Activated T-helper 9 cell treated with anti-CD3 and anti-CD28 coated beads, Interleukin-2, amount 50 U/mL, for 16 hours (primary cell): ENCODE results near the gene ADCK1.
"Not testable (repeated sequence)": the region's sequence is repeated elsewhere in the genome, so short reads cannot be mapped to it uniquely, and the experiment has no call there.

Experiments
- DNase-seq: peaks from one replicate; pipeline ENCODE4 v3.0.0-alpha.2; 2020; ENCODE audit warnings: low read depth

The ADCK1 gene

GRCh38 chr14:77950371-77951063 is 150.6 kb downstream of the ADCK1 start:
- DNase-seq: no peak

- no peak for DNase-seq
These were observed 156.0 kb downstream of the ADCK1 start for GRCh38 chr14:77955816-77956484.

- DNase-seq: not testable (repeated sequence)
These were observed 159.8 kb downstream of the ADCK1 start for GRCh38 chr14:77959686-77960085.

- no peak for DNase-seq
These were observed 162.1 kb downstream of the ADCK1 start for GRCh38 chr14:77961847-77962580.

- no peak for DNase-seq
These were observed 163.0 kb downstream of the ADCK1 start for GRCh38 chr14:77962731-77963520.

GRCh38 chr14:77964586-77964985 is 164.7 kb downstream of the ADCK1 start:
- no peak for DNase-seq

- no peak for DNase-seq
These were observed 165.1 kb downstream of the ADCK1 start for GRCh38 chr14:77965050-77965449.

GRCh38 chr14:77965919-77966435 is 166.1 kb downstream of the ADCK1 start:
- DNase-seq: no peak

- no peak for DNase-seq
These were observed 167.2 kb downstream of the ADCK1 start for GRCh38 chr14:77967110-77967509.

GRCh38 chr14:77970646-77971045 is 170.7 kb downstream of the ADCK1 start:
- no peak for DNase-seq

GRCh38 chr14:77973246-77973645 is 173.3 kb downstream of the ADCK1 start:
- no peak for DNase-seq

GRCh38 chr14:77976591-77976990 is 176.7 kb downstream of the ADCK1 start:
- no peak for DNase-seq

GRCh38 chr14:77979171-77979570 is 179.3 kb downstream of the ADCK1 start:
- DNase-seq: no peak

- DNase-seq: no peak
These were observed 179.9 kb downstream of the ADCK1 start for GRCh38 chr14:77979666-77980351.

GRCh38 chr14:77980475-77981321 is 180.8 kb downstream of the ADCK1 start:
- no peak for DNase-seq
